ENCODE results near the gene C16orf54.
"Not testable (repeated sequence)": the region's sequence is repeated elsewhere in the genome, so short reads cannot be mapped to it uniquely, and the experiment has no call there.

The C16orf54 gene, protein sequence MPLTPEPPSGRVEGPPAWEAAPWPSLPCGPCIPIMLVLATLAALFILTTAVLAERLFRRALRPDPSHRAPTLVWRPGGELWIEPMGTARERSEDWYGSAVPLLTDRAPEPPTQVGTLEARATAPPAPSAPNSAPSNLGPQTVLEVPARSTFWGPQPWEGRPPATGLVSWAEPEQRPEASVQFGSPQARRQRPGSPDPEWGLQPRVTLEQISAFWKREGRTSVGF

DNA sequence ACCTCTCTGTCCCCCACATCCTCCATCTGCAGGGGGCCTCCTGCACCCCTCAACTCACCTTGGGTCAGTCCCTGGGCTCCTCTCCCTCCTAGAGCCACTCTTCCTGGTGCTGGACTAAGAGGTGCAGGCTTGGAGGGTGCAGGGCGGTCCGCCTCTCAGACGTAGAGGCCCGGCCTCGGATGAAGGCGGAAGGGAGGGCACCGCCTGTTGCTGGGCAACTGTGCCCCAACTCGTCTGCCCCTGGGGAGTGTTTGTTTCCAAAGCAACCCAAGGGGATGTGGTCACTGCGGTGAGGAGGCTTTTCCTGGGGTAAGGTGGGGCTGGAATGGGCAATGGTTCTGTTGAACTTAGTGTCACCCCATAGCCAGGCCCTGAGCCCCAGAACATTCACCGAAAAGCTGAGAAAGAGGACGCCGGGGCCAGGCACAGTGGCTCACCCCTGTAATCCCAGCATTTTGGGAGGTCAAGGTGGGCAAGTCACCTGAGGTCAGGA is at the start of gene C16orf54:
C16orf54 (minus strand) TSS at position 138 of the 493 bp plus-strand sequence. CDS start 1,039 bp downstream, outside the sequence.
- no peak for FAIRE-seq

DNA sequence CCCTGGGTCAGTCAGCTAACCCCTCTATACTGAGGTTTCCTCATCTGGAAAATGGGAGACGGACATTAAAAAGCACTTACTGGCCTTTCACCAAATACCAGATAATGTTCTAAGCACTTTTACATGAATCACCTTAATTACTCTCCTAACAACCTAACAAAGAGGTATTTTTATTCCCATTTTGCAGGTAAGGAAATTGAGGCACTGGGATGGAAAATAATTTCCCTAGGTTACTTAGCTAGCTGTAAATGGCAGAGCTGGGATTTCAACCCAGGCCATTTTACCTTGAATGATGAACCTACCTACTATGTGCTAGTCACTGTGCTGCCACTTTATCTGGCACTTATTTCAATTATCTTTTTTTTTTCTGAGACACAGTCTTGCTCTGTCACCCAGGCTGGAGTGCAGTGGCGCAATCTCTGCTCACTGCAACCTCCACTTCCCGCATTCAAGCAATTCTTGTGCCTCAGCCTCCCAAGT is 48.5 kb upstream of the C16orf54 start:
- no peak for FAIRE-seq

GRCh38 chr16:29793153-29793552 is 47.4 kb upstream of the C16orf54 start:
- not testable (repeated sequence) for FAIRE-seq

DNA sequence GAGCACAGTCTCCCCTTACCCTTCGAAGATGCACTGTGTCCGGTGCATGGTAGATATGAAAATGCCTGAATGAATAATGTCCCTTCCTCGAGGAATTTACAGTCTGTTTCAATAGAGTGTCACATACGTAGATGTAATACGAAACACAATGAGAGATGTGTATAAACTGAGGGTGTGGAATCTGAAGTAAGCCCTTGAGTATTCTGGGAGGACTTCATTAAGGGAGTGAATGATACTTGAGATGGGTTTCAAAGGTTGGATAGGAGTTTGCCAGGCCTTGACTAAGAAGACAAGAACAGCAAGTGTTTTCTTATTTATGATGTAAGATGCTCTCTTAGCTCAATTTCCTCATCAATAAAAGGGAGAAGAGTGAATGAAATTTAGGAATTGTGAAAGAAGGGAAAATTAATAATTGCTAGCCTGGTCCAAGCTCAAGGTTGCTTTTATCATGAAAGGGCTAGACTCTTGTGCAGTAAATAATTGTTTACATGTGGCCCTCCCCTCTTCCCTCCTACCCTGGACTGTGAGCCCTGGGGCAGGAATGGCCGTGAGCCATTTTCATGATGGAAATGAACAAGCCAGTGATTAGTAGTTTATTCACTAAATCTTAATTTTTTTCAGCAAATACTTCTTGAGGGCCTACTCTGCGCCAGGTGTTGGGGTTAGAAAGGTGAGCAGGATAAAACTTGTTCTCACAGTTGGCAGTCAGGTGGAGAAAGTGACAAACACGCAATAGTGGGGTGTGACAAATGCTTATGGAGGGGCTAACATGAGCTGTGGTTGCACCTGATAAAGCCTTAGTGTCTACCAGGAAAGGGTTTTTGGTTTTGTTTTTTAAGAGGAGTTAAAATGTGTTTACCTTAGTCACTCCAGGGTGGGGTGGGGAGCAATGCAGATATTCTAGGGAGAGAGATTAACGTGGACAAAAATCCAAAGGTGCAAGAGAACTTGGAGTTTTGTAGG is 46.3 kb upstream of the C16orf54 start:
- no peak for FAIRE-seq

DNA sequence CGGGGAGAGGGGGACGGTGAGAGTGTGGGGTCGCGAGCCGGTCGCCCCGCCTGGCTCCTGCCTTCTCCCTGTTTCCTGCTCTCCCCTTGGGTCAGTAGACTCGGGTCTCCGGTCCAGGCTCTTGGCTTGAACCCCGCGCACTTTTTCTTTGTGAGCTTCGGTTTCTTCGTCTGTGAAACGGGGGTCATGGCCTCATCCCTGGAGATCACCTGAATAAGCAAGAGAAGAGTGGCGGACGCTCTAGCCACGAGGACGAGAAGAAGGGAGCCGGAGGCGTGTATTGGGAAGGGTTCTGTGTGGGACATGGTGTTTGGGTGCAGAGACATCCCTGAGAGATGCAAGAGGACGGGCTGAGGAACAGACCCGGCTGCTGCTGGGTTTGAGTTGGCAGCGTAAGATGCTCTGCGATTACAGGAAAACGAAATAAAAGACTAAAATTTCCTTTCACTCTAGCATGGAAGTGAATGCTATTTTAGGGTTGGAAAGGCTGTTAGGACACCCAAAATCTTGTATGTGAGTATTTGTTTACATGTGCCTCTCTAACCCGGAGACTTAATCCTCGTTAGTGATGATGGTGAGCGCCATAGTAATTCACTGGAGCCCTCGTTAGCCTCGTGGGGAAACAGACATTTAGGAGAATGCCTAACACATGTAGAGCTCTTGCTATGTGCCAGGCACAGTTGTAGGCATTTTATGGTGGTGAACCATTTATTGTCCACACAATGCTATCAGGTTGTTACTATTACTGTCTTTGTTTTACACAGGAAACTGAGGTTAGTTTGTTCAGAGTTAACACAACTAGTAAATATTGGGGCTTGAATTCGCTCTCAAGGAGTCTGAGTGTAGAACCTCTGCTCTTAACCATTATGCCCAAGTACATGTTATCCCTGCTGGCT is 45.4 kb upstream of the C16orf54 start:
- no peak for FAIRE-seq

DNA sequence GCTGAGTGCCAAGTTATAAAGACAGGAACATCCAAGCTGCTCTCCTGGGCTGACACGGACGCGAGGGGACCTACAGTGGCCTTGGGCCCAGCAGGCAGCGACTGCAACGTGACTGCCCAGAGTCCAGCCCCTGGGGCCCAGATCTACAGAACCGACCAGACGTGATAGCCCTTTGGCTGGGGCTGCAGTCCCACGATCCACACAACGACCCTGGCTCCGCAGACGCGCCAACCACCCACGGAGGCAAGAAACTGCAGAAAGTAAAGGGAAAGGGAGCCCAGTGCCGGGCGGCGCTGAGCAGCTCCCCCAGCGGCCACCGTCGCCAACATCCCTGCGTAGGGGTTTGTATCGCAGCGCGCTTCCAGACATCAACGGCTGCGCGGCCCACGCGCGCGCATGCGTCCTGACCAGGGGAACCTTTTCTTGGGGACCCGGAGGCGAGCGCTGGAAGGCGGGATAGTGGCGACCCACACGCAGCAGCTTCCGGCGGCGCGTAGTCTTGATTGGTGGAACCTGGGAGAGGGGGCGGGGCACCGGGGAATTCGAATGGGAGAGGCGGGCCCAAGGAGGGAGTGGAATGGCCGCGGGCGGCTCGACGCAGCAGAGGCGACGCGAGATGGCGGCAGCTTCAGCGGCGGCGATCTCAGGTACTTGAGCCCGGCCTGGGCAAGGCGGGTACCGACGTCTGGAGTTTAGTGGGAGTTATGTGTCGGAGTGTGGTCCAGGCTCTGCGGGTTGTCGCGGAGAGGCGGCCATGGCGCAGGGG is 44.6 kb upstream of the C16orf54 start, which contains the start of gene KIF22:
KIF22 (plus strand) TSS at position 569 of the 766 bp plus-strand sequence; CDS start at position 578, 9 bp downstream.
- peak; percentile 87 for FAIRE-seq

- FAIRE-seq = no peak
These were observed 44.0 kb upstream of the C16orf54 start for GRCh38 chr16:29789775-29790182.

DNA sequence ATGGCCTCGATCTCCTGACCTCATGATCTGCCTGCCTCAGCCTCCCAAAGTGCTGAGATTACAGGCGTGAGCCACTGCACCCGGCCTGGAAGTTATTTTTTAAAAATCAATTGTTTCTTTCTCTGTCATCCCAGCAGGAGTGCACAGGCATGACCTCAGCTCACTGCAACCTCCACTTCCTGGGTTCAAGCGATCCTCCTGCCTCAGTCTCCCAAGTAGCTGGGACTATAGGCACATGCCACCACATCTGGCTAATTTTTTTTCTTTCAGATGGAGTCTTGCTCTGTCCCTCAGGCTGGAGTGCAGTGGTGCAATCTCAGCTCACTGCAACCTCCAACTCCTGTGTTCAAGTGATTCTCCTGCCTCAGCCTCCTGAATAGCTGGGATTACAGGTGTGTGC is 41.4 kb upstream of the C16orf54 start:
- FAIRE-seq = not testable (repeated sequence)

- FAIRE-seq = no peak
These were observed 39.2 kb upstream of the C16orf54 start for GRCh38 chr16:29784901-29785500.

- FAIRE-seq = no peak
These were observed 38.4 kb upstream of the C16orf54 start for GRCh38 chr16:29784157-29784556.

- not testable (repeated sequence) for FAIRE-seq
These were observed 37.5 kb upstream of the C16orf54 start for GRCh38 chr16:29783094-29783953.

DNA sequence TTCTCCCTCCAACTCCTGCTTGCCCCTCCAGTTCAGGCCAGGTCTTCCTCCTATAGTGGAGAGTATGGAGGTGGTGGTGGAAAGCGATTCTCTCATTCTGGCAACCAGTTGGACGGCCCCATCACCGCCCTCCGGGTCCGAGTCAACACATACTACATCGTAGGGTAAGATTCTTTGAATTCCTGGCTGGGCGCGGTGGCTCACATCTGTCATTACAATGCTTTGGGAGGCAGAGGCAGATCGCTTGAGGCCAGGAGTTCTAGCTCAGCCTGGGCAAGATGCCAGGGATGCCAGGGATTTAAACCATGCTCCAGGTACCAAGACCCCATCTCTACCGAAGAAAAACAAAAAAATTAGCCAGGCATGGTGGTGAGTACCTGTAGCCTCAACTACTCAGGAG is 33.7 kb upstream of the C16orf54 start:
- no peak for FAIRE-seq

GRCh38 chr16:29777576-29778350 is 32.0 kb upstream of the C16orf54 start, which contains the start of gene ZG16:
Gene ZG16, plus strand, starts transcription at chr16:29778256. Its CDS starts 1,011 bp downstream, at chr16:29779267.
- no peak for FAIRE-seq

- no peak for FAIRE-seq
These were observed 30.1 kb upstream of the C16orf54 start for GRCh38 chr16:29775742-29776408.

DNA sequence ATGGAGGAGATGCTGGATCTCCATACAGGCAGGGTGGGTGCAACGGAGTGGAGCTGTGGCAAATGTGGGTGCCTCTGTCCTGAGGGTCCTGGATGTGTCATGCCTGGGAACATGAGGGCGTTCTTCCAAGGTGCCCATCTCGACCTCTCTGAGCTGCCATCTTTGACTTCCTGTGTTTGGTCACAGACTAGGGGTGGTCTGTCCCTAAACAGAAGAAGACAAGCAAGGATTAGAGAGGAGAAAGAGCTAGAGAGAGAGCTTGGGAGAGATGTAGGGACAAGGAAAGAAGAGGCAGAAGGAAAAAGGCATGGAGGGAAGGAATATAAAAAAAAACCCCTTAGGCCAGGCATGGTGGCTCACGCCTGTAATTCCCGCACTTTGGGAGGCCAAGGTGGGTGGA is 28.9 kb upstream of the C16orf54 start:
- no peak for FAIRE-seq

GRCh38 chr16:29772330-29772729 is 26.5 kb upstream of the C16orf54 start:
- not testable (repeated sequence) for FAIRE-seq

GRCh38 chr16:29770250-29770929 is 24.6 kb upstream of the C16orf54 start:
- FAIRE-seq = no peak

DNA sequence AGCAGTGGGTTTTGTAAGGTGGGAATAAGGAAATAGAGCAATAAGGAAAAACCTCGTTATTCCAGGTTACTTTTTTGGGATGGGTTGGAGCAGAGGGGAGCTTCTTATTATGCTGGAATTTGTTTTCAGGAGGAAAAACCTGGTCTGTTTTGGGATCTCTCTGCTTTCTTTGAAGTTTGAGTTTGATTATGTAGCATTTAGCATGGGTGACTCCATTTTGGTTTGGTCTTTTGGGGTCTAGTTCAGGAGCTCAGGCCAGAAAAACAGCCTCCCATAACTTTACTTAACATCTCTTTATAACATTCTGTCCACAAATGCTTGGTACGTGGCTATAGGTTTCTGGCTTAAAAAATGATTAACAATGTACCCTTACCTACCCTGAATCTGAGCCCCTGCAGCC is 23.7 kb upstream of the C16orf54 start:
- FAIRE-seq = no peak

All from G401.6 (cell line).